ENCODE results near the gene COMMD2.

DNA sequence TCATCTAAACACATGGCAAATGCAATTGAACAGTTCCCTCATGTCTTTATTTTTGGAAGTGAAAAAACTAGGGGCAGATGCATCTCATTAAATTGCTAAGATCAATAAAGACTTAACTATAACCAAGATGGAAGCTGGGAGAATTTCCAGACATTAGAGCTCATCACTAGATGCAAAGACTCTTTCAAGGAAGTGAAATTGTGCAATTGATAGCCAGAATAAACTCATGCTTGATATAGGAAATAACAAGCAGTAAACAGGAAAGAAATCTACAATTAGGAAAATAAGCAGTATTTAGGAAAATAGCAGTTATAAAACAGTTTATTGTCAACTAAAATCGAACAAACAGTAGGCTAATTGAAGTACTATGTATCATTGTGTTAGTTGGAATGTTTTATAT, 48.9 kb upstream of the COMMD2 start:
- TF ChIP-seq, protein P1, sequence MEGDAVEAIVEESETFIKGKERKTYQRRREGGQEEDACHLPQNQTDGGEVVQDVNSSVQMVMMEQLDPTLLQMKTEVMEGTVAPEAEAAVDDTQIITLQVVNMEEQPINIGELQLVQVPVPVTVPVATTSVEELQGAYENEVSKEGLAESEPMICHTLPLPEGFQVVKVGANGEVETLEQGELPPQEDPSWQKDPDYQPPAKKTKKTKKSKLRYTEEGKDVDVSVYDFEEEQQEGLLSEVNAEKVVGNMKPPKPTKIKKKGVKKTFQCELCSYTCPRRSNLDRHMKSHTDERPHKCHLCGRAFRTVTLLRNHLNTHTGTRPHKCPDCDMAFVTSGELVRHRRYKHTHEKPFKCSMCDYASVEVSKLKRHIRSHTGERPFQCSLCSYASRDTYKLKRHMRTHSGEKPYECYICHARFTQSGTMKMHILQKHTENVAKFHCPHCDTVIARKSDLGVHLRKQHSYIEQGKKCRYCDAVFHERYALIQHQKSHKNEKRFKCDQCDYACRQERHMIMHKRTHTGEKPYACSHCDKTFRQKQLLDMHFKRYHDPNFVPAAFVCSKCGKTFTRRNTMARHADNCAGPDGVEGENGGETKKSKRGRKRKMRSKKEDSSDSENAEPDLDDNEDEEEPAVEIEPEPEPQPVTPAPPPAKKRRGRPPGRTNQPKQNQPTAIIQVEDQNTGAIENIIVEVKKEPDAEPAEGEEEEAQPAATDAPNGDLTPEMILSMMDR (IDR thresholded peaks at IDR 0.05), result no peak
- no peak for TF ChIP-seq EZH2 (IDR thresholded peaks at IDR 0.05; ENCODE audit: borderline replicate concordance, insufficient read depth, low read depth, low read length, poor library complexity, severe bottlenecking)
